NOMO-1 treated with dmso at 0.1 percent for 144 hours (cell line): ENCODE measurements around the gene ATOH1.

Experiments
- DNase-seq: peaks from one replicate; lab custom pipeline; 2025; ENCODE audit not compliant: unreplicated experiment; lab: John Stamatoyannopoulos, UW

ATOH1 gene

GRCh38 chr4:93834249-93835066 is 5.9 kb downstream of the ATOH1 start:
- DNase-seq, result no peak

DNA sequence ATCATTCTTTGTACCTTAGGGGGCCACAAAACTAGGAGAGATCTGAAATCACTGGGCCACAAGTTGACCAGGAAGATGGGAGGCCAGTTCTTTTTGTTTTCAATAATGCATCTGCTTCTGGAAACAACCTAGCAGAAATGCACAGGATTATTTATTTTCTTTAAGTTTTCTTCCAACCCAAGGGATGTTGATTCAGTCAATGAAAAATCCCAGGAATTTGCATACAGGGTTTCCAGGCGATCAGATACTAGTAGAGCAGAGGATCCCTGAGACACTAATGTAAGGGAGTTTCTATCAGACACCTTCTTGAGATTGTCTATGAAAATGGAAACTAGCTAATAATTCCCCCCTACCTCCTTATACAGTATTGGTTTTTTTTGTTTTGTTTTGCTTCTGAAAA is 7.4 kb downstream of the ATOH1 start:
- DNase-seq, result no peak

DNA sequence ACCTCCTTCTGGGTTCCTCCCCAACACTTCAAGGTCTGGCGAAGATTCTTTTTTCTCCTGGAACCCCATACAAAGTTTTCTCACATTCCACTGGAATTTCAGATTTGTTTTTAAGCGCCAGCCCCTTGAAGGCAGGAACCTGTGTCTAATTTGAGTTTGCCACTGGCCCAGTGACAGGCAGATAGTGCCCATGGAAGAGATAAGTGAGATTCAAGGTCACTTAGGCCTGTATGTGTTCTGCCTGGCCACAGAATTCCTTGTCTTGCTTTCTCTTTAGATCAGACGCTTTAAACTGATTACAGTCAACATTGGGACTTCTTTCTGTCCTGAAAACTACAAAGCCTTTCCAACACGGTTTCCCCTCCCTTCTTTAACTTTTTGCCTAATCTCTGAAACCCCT is 11.2 kb downstream of the ATOH1 start:
- DNase-seq, result no peak

DNA sequence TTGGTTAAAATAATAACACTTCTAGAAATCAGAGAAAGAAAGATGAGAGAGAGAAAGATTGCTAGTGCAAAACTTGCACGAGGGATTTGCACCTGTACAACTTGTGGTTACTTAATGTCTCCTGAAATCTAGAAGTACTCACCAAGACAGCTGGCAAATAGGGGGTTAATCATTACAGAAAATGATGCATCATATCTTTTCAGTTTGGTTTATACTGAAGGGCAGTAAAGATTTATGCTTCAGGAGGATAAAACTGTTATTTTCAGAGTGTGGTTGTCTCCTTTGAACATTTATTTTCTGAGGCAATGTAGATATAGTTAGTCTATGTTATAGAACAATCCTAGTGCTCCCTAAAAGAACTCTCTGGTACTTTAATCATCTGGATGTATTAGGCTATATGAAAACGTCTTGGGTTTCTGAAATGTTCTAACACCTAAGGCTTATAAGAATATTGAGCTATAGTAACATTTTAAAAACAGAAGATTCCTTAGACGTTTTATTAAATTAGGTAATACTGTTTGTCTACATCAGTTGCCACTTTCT is 13.3 kb downstream of the ATOH1 start:
- no peak for DNase-seq

DNA sequence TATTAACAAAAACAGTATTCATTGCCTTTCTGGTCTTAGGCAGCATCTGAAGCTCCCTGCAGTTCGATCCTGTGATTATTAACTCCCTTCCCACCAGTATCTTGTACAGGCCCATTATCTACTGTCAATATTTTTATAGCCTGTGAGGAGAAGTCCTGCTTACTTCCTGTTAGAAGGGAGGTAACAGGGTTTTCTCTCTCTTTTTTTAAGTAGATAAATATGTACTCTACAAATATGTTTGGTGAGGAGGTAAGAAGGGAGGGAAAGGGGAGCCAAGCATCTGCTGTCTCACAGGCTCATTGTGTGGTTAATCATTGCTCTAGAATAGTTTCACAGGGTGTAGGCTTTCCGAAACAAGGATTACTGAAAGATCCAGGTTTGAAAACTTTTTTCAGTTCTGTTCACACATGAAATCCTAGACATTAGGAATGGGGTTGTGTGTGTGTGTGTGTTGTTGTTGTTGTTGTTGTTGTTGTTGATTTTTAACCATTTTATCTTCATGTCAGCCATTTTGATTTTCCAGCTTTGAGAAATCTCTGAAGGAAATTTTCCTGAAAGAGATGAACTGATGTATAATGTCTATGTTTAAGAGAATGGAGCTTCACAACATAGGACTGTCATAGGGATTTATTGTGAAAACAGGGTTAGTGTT is 14.2 kb downstream of the ATOH1 start:
- no peak for DNase-seq

GRCh38 chr4:93843772-93844171 is 15.2 kb downstream of the ATOH1 start:
- DNase-seq, result no peak

- no peak for DNase-seq
These were observed 24.1 kb downstream of the ATOH1 start for GRCh38 chr4:93852680-93853079.

GRCh38 chr4:93855926-93856325 is 27.4 kb downstream of the ATOH1 start:
- no peak for DNase-seq

GRCh38 chr4:93865650-93866049 is 37.1 kb downstream of the ATOH1 start:
- DNase-seq, result no peak

DNA sequence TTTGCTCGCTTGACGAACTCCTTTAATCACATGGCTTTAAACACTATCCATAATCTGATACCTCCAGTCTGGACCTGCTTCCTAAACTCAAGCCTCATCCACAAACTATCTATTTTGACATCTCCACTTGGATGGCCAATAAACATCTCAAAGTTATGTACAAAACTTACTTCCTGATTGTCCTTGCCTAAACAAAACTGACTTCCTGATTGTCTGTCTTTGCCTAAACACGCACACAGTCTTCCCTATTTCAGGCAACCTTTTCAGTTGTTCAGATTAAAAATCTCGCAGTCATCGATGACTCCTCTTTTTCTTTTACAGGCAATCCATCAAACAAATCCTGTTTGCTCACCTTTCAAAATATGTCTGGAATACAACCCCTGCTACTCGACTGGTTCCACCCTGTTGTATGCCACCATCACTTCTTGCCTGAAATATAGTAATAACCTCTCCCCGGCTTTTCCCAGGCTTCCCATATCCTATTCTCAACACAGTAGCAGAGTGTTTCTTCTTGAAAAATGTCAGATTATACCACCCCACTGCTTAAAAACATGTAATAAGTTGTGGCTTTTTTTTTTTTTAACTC is 39.0 kb downstream of the ATOH1 start:
- DNase-seq, result no peak

DNA sequence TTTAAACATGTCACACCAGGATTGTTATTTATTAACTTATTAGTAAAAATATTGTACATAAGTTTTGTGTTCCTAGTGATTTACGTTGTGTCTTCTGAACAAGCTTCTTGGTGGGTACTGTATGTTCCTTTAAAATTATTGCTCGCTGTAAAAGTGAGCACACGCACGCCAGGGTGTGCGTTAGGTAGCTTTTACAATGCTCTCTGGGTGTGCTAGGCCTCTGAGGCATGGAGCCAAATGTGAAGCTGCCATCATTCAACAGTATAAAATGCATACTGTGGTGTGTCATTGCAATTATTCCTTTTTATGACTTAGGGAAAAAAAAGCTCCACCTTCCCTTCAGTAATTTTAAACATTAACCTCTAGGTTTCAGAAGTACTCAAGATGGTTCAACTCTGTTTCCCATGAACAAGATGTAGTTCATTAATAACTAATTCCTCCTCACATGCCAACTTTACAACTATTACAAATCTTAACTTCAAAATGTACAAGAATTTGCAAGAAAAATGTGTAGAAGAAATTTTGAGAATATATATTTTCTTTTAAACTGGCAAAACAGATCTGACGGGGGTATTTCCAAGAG is 42.4 kb downstream of the ATOH1 start:
- DNase-seq, result no peak

DNA sequence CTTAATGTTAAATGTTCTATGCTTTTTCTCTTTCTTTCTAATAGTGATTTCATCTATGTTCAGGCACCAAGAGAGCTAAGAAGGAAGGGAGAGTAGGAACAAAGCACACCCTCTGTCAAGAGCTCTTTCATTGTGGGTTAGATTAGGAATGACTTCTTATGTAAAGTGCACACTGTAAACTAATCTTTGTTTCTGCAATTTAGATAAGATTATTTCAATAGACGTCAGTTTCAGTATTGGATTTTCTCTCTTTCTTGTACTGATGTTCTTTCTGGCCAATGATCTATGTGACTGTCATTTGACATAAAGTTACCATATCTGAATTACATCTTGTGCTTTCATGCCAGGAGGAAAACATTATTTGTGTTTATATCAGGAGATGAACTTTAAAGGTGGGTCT is 48.2 kb downstream of the ATOH1 start:
- DNase-seq, result no peak

GRCh38 chr4:93878566-93878965 is 50.0 kb downstream of the ATOH1 start:
- DNase-seq, result no peak

- DNase-seq, result no peak
These were observed 51.4 kb downstream of the ATOH1 start for GRCh38 chr4:93879919-93880318.
